ENCODE data around the gene PCGF3. TPM values are rescaled to one million over a fixed set of nuclear protein-coding genes. Genes with fewer than 3 reads are reported as not detected.

The PCGF3 gene
- total and polyA plus RNA-seq, 10 of the 15 experiments (the other 5 are each of a cell fraction or from before 2014, with no cell fraction given) = 2.2 to 43.8 (median 15.9) TPM

DNA sequence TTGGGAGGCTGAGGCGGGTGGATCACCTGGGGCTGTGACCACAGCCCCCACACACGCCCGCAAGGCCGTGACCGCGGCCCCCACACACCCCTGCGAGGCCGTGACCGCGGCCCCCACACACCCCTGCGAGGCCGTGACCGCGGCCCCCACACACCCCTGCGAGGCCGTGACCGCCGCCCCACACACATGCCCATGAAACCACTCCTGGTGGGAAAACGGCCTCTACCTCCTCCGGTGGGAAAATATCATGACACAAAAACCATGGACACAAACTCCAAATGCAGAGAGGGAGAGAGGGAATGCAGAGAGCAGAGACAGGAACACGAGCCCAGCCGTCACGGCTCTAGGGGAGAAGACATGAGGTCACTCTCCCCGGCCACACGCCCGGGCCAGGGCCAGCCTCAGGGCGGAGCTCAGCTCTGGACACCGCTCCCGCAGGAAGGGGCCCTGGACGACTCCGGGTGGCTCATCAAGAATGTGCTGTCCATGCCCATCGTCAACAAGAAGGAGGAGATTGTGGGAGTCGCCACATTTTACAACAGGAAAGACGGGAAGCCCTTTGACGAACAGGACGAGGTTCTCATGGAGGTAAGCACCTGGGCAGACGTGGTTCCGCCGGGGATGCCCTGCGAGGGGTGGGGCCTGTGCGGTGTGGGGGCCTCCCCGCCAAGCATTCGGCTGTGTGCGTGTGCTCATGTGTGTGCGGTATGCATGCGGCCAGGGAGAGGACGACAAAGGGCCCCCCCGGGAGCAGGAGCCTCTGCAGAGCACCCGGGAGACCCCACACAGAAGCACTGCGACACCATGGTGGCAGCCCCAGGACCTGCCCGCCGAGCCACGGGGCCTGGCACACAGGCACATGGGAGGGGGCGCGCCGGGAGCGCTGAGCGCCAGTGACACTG, 48.9 kb upstream of the PCGF3 start:
- FAIRE-seq = no peak
- 76% methylated on average over 46 of the region's 58 CpGs for WGBS (ENCODE audit: insufficient coverage, insufficient replicate concordance, low lambda C conversion rate, missing lambda C conversion rate)
- TF ChIP-seq HSF1 (IDR thresholded peaks at IDR 0.05; ENCODE audit: low read depth, low read length) (no peak), SIX5 (IDR thresholded peaks at IDR 0.05; ENCODE audit: low read depth, low read length, severe bottlenecking) (no peak), LARP7 (IDR thresholded peaks at IDR 0.05) (no peak), EGR1 (IDR thresholded peaks at IDR 0.05; ENCODE audit: borderline replicate concordance in 1 of 2, low read depth in 2 of 2, low read length in 2 of 2) (no peak), ATF2 (IDR thresholded peaks at IDR 0.05; ENCODE audit: low read length) (no peak), MEF2B (IDR thresholded peaks at IDR 0.05; ENCODE audit: partially characterized antibody, poor library complexity, severe bottlenecking) (no peak), IRF5 (IDR thresholded peaks at IDR 0.05; ENCODE audit: borderline replicate concordance) (no peak), POLR2AphosphoS2 (IDR thresholded peaks at IDR 0.05; ENCODE audit: low read depth, low read length) (no peak)
- TF ChIP-seq, protein P1, sequence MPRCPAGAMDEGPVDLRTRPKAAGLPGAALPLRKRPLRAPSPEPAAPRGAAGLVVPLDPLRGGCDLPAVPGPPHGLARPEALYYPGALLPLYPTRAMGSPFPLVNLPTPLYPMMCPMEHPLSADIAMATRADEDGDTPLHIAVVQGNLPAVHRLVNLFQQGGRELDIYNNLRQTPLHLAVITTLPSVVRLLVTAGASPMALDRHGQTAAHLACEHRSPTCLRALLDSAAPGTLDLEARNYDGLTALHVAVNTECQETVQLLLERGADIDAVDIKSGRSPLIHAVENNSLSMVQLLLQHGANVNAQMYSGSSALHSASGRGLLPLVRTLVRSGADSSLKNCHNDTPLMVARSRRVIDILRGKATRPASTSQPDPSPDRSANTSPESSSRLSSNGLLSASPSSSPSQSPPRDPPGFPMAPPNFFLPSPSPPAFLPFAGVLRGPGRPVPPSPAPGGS (IDR thresholded peaks at IDR 0.05; ENCODE audit: borderline replicate concordance, insufficient read depth, low read depth, low read length, poor library complexity, severe bottlenecking) = no peak
- TF ChIP-seq, protein P2, sequence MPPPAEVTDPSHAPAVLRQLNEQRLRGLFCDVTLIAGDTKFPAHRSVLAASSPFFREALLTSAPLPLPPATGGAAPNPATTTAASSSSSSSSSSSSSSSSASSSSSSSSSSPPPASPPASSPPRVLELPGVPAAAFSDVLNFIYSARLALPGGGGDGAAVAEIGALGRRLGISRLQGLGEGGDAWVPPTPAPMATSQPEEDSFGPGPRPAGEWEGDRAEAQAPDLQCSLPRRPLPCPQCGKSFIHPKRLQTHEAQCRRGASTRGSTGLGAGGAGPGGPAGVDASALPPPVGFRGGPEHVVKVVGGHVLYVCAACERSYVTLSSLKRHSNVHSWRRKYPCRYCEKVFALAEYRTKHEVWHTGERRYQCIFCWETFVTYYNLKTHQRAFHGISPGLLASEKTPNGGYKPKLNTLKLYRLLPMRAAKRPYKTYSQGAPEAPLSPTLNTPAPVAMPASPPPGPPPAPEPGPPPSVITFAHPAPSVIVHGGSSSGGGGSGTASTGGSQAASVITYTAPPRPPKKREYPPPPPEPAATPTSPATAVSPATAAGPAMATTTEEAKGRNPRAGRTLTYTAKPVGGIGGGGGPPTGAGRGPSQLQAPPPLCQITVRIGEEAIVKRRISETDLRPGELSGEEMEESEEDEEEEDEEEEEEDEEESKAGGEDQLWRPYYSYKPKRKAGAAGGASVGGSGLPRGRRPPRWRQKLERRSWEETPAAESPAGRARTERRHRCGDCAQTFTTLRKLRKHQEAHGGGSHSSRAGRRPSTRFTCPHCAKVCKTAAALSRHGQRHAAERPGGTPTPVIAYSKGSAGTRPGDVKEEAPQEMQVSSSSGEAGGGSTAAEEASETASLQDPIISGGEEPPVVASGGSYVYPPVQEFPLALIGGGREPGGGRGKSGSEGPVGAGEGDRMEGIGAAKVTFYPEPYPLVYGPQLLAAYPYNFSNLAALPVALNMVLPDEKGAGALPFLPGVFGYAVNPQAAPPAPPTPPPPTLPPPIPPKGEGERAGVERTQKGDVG (CRISPR knock-in tag; IDR thresholded peaks at IDR 0.05) = no peak
- TF ChIP-seq, protein P3, sequence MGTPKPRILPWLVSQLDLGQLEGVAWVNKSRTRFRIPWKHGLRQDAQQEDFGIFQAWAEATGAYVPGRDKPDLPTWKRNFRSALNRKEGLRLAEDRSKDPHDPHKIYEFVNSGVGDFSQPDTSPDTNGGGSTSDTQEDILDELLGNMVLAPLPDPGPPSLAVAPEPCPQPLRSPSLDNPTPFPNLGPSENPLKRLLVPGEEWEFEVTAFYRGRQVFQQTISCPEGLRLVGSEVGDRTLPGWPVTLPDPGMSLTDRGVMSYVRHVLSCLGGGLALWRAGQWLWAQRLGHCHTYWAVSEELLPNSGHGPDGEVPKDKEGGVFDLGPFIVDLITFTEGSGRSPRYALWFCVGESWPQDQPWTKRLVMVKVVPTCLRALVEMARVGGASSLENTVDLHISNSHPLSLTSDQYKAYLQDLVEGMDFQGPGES (IDR thresholded peaks at IDR 0.05) = no peak

More for the DNA sequence above, 48.9 kb upstream of the PCGF3 start:
- POLR2A ChIA-PET = no interaction called here
- Histone ChIP-seq H3K4me1 (ENCODE audit: control insufficient read depth, insufficient read depth, low read length) (no peaks in the 10 kb centered on the region), H3K27me3 (replicated peaks in 1 of 2; ENCODE audit: control insufficient read depth in 2 of 2, insufficient read depth in 2 of 2, low read length in 1 of 2) (no peaks in the 10 kb centered on the region), H4K20me1 (ENCODE audit: control insufficient read depth, insufficient read depth) (no peaks in the 10 kb centered on the region), H3K36me3 (ENCODE audit: control insufficient read depth in 2 of 2, insufficient read depth in 2 of 2, low read length in 1 of 2) (no peaks in the 10 kb centered on the region), H3K9ac (ENCODE audit: control insufficient read depth, insufficient read depth, low read length) (no peak overlapping the region), H3K79me2 (ENCODE audit: control insufficient read depth, insufficient read depth, low read length) (no peaks in the 10 kb centered on the region), H3K27ac (ENCODE audit: control insufficient read depth, insufficient read depth) (no peak overlapping the region), H3K9me3 (replicated peaks; ENCODE audit: control insufficient read depth, insufficient read depth, low read length) (no peaks in the 10 kb centered on the region; the same call in 2 of the 3 replicates), H3K4me2 (ENCODE audit: control insufficient read depth, insufficient read depth) (no peak overlapping the region), H2AFZ (ENCODE audit: control insufficient read depth, low read depth, low read length) (no peak overlapping the region), H3K4me3 (no peak overlapping the region)
- CTCF ChIA-PET = no interaction called here
- intact Hi-C loops (cut with micrococcal nuclease; ENCODE audit: unreplicated experiment) = no loop called here
- ATAC-seq (no peak), DNase-seq (ENCODE audit: low read depth, low spot score) (no peak)
- in situ Hi-C loops (cut with MboI) = no loop called here
- BruUV-seq (replicated peaks) = no TSS peak
- SMC1A ChIA-PET (ENCODE audit: uncharacterized antibody, unreplicated experiment) = no interaction called here
- RAD21 ChIA-PET (ENCODE audit: unreplicated experiment) = no interaction called here

Measured in GM12878 (cell line).